Left lung (tissue), 10 donors: ENCODE data around the gene ATRNL1. TPM values are rescaled to one million over a fixed set of nuclear protein-coding genes. Genes with fewer than 3 reads are reported as not detected.

Experiments used
- ATAC-seq: fragments of 200-7000 bp; cut with Tn5 transposase; one replicate; pipeline ENCODE4 v1.9.1; 2020; ENCODE audit warnings: moderate library complexity
- DNase-seq, 4 donors: peaks; one replicate each; pipeline ENCODE4 v3.0.0-alpha.2; 2013 to 2020
- H3K27ac ChIP-seq, 2 donors: fragments of 200-600 bp; sonication (generic) in 1 of 2; one replicate each; pipeline versions ENCODE4 v1.5.0 to v1.8.0; 2020 to 2021
- H3K27me3 ChIP-seq, 2 donors: fragments of 200-600 bp; sonication (generic) in 1 of 2; one replicate each; pipeline versions ENCODE4 v1.5.0 to v1.8.0; 2020 to 2021
- H3K36me3 ChIP-seq, 2 donors: fragments of 200-600 bp; sonication (generic) in 1 of 2; one replicate each; pipeline versions ENCODE4 v1.5.0 to v1.8.0; 2020 to 2021
- H3K4me1 ChIP-seq, 2 donors: fragments of 200-600 bp; one replicate each; pipeline ENCODE4 v1.8.0; 2021
- H3K4me3 ChIP-seq, 2 donors: fragments of 200-600 bp; sonication (generic) in 1 of 2; one replicate each; pipeline versions ENCODE4 v1.5.0 to v1.8.0; 2020 to 2021; ENCODE audit warnings: mild to moderate bottlenecking in 1 of 2
- H3K9me3 ChIP-seq, 2 donors: fragments of 200-600 bp; sonication (generic) in 1 of 2; one replicate each; pipeline versions ENCODE4 v1.5.0 to v1.8.0; 2020 to 2021
- CTCF ChIP-seq, 2 donors: fragments of 200-600 bp; sonication (generic) in 1 of 2; IDR thresholded peaks; one replicate each; pipeline versions ENCODE4 v1.5.0 to v1.8.0; 2021; ENCODE audit warnings: antibody characterized with exemption in 2 of 2
- intact Hi-C, 2 donors: fragments of 100-400 bp; cut with DNase I; formaldehyde crosslinking; loops; one replicate each; pipeline versions ENCODE4 v1.11.2 to v1.14.2; 2022
- polyA plus RNA-seq, 6 donors: library from polyadenylated mRNA; unstranded; fragments of 120-200 nt; gene quantifications; one replicate each; pipeline ENCODE4 v1.2.1, GENCODE V29; 2013; ENCODE audit not compliant: insufficient read length in 6 of 6
- total RNA-seq, 2 donors: library from RNA; stranded (reverse); fragmentation: NEBNext Ultra II Directional; extraction: Animal tissue kit (Norgen Biotek cat#: 25700); gene quantifications; one replicate each; pipeline ENCODE4 v1.2.1, GENCODE V29; 2021
- donor health status: DM: no; HTN: yes; CAD: no.
- donor health status: DM: no; HTN: no; CAD: no.

Gene ATRNL1
- total and polyA plus RNA-seq, 8 donors = 0.26 to 6.7 (median 5.1) TPM

GRCh38 chr10:115942101-115942500 is 848.9 kb downstream of the ATRNL1 start:
- peak in 1 of 4 donors; percentile 12 for DNase-seq

GRCh38 chr10:115944538-115944937 is 851.4 kb downstream of the ATRNL1 start:
- Histone ChIP-seq H3K27ac (no peak overlapping the region), H3K27me3 (no peaks in the 10 kb centered on the region), H3K9me3 (no peaks in the 10 kb centered on the region), H3K4me3 (no peak overlapping the region), H3K4me1 (no peaks in the 10 kb centered on the region), H3K36me3 (no peaks in the 10 kb centered on the region)
- no peak for TF ChIP-seq CTCF (IDR thresholded peaks at IDR 0.05)
- no peak for DNase-seq
- intact Hi-C loops = no loop called here
- no peak for ATAC-seq

More at GRCh38 chr10:115942101-115942500, 848.9 kb downstream of the ATRNL1 start:
- intact Hi-C loops = no loop called here
- H3K9me3 ChIP-seq = no peaks in the 10 kb centered on the region
- no peaks in the 10 kb centered on the region for H3K4me1 ChIP-seq
- H3K4me3 ChIP-seq = no peak overlapping the region
- H3K27ac ChIP-seq = no peak overlapping the region
- no peak for ATAC-seq
- TF ChIP-seq CTCF (IDR thresholded peaks at IDR 0.05) = no peak
- H3K36me3 ChIP-seq = no peaks in the 10 kb centered on the region
- H3K27me3 ChIP-seq = no peaks in the 10 kb centered on the region

GRCh38 chr10:115945701-115946445 is 852.7 kb downstream of the ATRNL1 start:
- no peaks in the 10 kb centered on the region for H3K27me3 ChIP-seq
- H3K4me3 ChIP-seq = no peak overlapping the region
- H3K9me3 ChIP-seq = no peaks in the 10 kb centered on the region
- no peak overlapping the region for H3K27ac ChIP-seq
- intact Hi-C loops = no loop called here
- H3K36me3 ChIP-seq = no peaks in the 10 kb centered on the region
- no peaks in the 10 kb centered on the region for H3K4me1 ChIP-seq
- DNase-seq (no peak), ATAC-seq (no peak)
- no peak for TF ChIP-seq CTCF (IDR thresholded peaks at IDR 0.05)

GRCh38 chr10:115947104-115947503 is 853.9 kb downstream of the ATRNL1 start:
- no peak for ATAC-seq
- no peaks in the 10 kb centered on the region for H3K4me1 ChIP-seq

More at GRCh38 chr10:115947104-115947503, 853.9 kb downstream of the ATRNL1 start:
- TF ChIP-seq CTCF (IDR thresholded peaks at IDR 0.05) = no peak
- Histone ChIP-seq H3K27ac (no peak overlapping the region), H3K4me3 (no peak overlapping the region), H3K9me3 (no peaks in the 10 kb centered on the region), H3K36me3 (no peaks in the 10 kb centered on the region), H3K27me3 (no peaks in the 10 kb centered on the region)
- no peak for DNase-seq
- intact Hi-C loops = no loop called here
